MM.1S (cell line): Measurements from ENCODE around the gene LRTM2.

ENCODE experiments used
- DNase-seq: peaks from one replicate; pipeline ENCODE4 v3.0.0-alpha.2; 2015
- H2AFZ ChIP-seq: fragments of 300-600 bp; sonication (generic); 2 replicates; pipeline ENCODE4 v1.6.0; 2016; ENCODE audit warnings: antibody characterized with exemption, low read length
- H3F3A ChIP-seq: fragments of 300-600 bp; sonication (generic); 2 replicates; pipeline ENCODE4 v1.6.1; 2016; ENCODE audit warnings: mild to moderate bottlenecking, antibody characterized with exemption, low read length, moderate library complexity, mixed read lengths; ENCODE audit not compliant: insufficient read depth
- H3K27ac ChIP-seq: fragments of 300-600 bp; sonication (generic); 2 replicates; pipeline ENCODE4 v1.5.1; 2016; ENCODE audit warnings: mild to moderate bottlenecking, low read length
- H3K27me3 ChIP-seq: fragments of 300-600 bp; sonication (generic); replicated peaks from 2 replicates; pipeline ENCODE4 v1.6.0; 2016; ENCODE audit warnings: low read length; ENCODE audit not compliant: insufficient read depth
- H3K36me3 ChIP-seq: fragments of 300-600 bp; sonication (generic); replicated peaks from 2 replicates; pipeline ENCODE4 v1.6.1; 2016; ENCODE audit warnings: mild to moderate bottlenecking, low read length, mixed read lengths; ENCODE audit not compliant: insufficient read depth
- H3K4me1 ChIP-seq: fragments of 300-600 bp; sonication (generic); 2 replicates; pipeline ENCODE4 v1.6.1; 2016; ENCODE audit warnings: low read length, mixed read lengths
- H3K4me2 ChIP-seq: fragments of 300-600 bp; sonication (generic); 2 replicates; pipeline ENCODE4 v1.6.0; 2016; ENCODE audit warnings: low read depth, low read length
- H3K4me3 ChIP-seq: fragments of 300-600 bp; sonication (generic); 2 replicates; pipeline ENCODE4 v1.5.1; 2016; ENCODE audit warnings: low read length, mixed read lengths
- H3K79me2 ChIP-seq: fragments of 300-600 bp; sonication (generic); 2 replicates; pipeline ENCODE4 v1.6.1; 2016; ENCODE audit warnings: mixed run types, low read length, mixed read lengths
- H3K9ac ChIP-seq: fragments of 300-600 bp; sonication (generic); 2 replicates; pipeline ENCODE4 v1.6.1; 2016; ENCODE audit warnings: low read length, mixed read lengths
- H3K9me2 ChIP-seq: fragments of 300-600 bp; sonication (generic); replicated peaks from 2 replicates; pipeline ENCODE4 v1.6.1; 2016; ENCODE audit warnings: mild to moderate bottlenecking, low read length, mixed read lengths; ENCODE audit not compliant: insufficient read depth
- H3K9me3 ChIP-seq: fragments of 300-600 bp; sonication (generic); replicated peaks from 2 replicates; pipeline ENCODE4 v1.6.1; 2016; ENCODE audit warnings: mild to moderate bottlenecking, low read length, mixed read lengths; ENCODE audit not compliant: insufficient read depth
- H4K20me1 ChIP-seq: fragments of 300-600 bp; sonication (generic); 2 replicates; pipeline ENCODE4 v1.6.1; 2016; ENCODE audit warnings: mild to moderate bottlenecking, low read length, moderate library complexity, mixed read lengths; ENCODE audit not compliant: insufficient read depth
- CTCF ChIP-seq: fragments of 300-600 bp; sonication (generic); IDR thresholded peaks from 2 replicates; pipeline ENCODE4 v1.5.1; 2016; ENCODE audit warnings: antibody characterized with exemption, low read length, mixed read lengths
- EZH2 ChIP-seq: fragments of 300-600 bp; sonication (generic); optimal IDR thresholded peaks from 2 replicates; pipeline ENCODE3; 2017; ENCODE audit warnings: low read depth, mild to moderate bottlenecking, antibody characterized with exemption, low read length, mixed read lengths
- EZH2phosphoT487 ChIP-seq: fragments of 300-600 bp; sonication (generic); IDR thresholded peaks from 2 replicates; pipeline ENCODE4 v1.6.1; 2018; ENCODE audit warnings: antibody characterized with exemption, low read length

The LRTM2 gene

GRCh38 chr12:1777798-1778197 lies 42.6 kb upstream of the LRTM2 start:
- no peaks in the 10 kb centered on the region for H3K36me3 ChIP-seq
- no peak for DNase-seq
- no peaks in the 10 kb centered on the region for H4K20me1 ChIP-seq
- H2AFZ ChIP-seq, result no peak overlapping the region
- no peak overlapping the region for H3K4me3 ChIP-seq
- no peaks in the 10 kb centered on the region for H3K9me3 ChIP-seq
- no peak overlapping the region for H3K27ac ChIP-seq
- H3K4me1 ChIP-seq, result no peaks in the 10 kb centered on the region
- H3K27me3 ChIP-seq, result no peaks in the 10 kb centered on the region
- H3F3A ChIP-seq, result no peaks in the 10 kb centered on the region
- H3K9me2 ChIP-seq, result no peaks in the 10 kb centered on the region
- H3K9ac ChIP-seq, result no peak overlapping the region
- TF ChIP-seq CTCF (no peak), EZH2phosphoT487 (no peak), EZH2 (no peak)
- 0 out of 2 replicates have a peak, but pooled peaks cover 4% of the 10 kb centered on the region for H3K79me2 ChIP-seq
- no peak overlapping the region for H3K4me2 ChIP-seq

- Histone ChIP-seq H3F3A (no peaks in the 10 kb centered on the region), H3K9me3 (no peaks in the 10 kb centered on the region), H3K4me1 (no peaks in the 10 kb centered on the region), H2AFZ (no peak overlapping the region), H4K20me1 (no peaks in the 10 kb centered on the region), H3K27me3 (no peaks in the 10 kb centered on the region), H3K9ac (no peak overlapping the region), H3K9me2 (no peaks in the 10 kb centered on the region), H3K27ac (no peak overlapping the region), H3K4me2 (no peak overlapping the region), H3K79me2 (0 out of 2 replicates have a peak, but pooled peaks cover 4% of the 10 kb centered on the region), H3K36me3 (no peaks in the 10 kb centered on the region), H3K4me3 (no peak overlapping the region)
- no peak for DNase-seq
- no peak for TF ChIP-seq EZH2phosphoT487
- no peak for TF ChIP-seq CTCF
- TF ChIP-seq EZH2, result no peak
Observed at GRCh38 chr12:1778911-1779310, 41.5 kb upstream of the LRTM2 start.

- no peaks in the 10 kb centered on the region for H4K20me1 ChIP-seq
- H3K27ac ChIP-seq, result no peak overlapping the region
- 0 out of 2 replicates have a peak, but pooled peaks cover 4% of the 10 kb centered on the region for H3K79me2 ChIP-seq
- H3F3A ChIP-seq, result no peaks in the 10 kb centered on the region
- H3K27me3 ChIP-seq, result no peaks in the 10 kb centered on the region
- no peak overlapping the region for H3K4me3 ChIP-seq
- H3K9ac ChIP-seq, result no peak overlapping the region
- no peak for TF ChIP-seq EZH2phosphoT487
- TF ChIP-seq CTCF, result no peak
- no peak for TF ChIP-seq EZH2
- H3K36me3 ChIP-seq, result no peaks in the 10 kb centered on the region
- H3K9me2 ChIP-seq, result no peaks in the 10 kb centered on the region
- H2AFZ ChIP-seq, result no peak overlapping the region
- H3K4me1 ChIP-seq, result no peaks in the 10 kb centered on the region
- H3K9me3 ChIP-seq, result no peaks in the 10 kb centered on the region
- no peak for DNase-seq
- no peak overlapping the region for H3K4me2 ChIP-seq
Observed at GRCh38 chr12:1779783-1780182, 40.6 kb upstream of the LRTM2 start.
